Liver (tissue), 9 donors: ENCODE data around the gene PHLDB2. TPM values are rescaled to one million over a fixed set of nuclear protein-coding genes. Genes with fewer than 3 reads are reported as not detected.

Source experiments
- DNase-seq: peaks from one replicate; pipeline ENCODE4 v3.0.0-alpha.2; 2017; ENCODE audit warnings: low spot score
- H3K27ac ChIP-seq, 2 donors: one replicate each; pipeline ENCODE4 v1.7.0; 2013; ENCODE audit warnings: inconsistent platforms in 2 of 2, low read length in 2 of 2, control low read depth in 1 of 2, low read depth in 1 of 2, mild to moderate bottlenecking in 1 of 2
- H3K27me3 ChIP-seq, 4 donors: one replicate each; pipeline versions ENCODE4 v1.6.1 to v1.7.0; 2013; ENCODE audit warnings: low read length in 3 of 4, inconsistent platforms in 1 of 4, mild to moderate bottlenecking in 1 of 4, moderate library complexity in 1 of 4; ENCODE audit not compliant: control insufficient read depth in 4 of 4, insufficient read depth in 4 of 4
- H3K36me3 ChIP-seq, 4 donors: one replicate each; pipeline versions ENCODE4 v1.6.1 to v1.7.0; 2013; ENCODE audit warnings: low read length in 3 of 4, mild to moderate bottlenecking in 3 of 4, low read depth in 1 of 4, moderate library complexity in 1 of 4; ENCODE audit not compliant: control insufficient read depth in 4 of 4, insufficient read depth in 3 of 4
- H3K4me1 ChIP-seq, 4 donors: one replicate each; pipeline versions ENCODE4 v1.6.1 to v1.7.0; 2013; ENCODE audit warnings: low read length in 3 of 4, mild to moderate bottlenecking in 3 of 4, moderate library complexity in 1 of 4; ENCODE audit not compliant: control insufficient read depth in 4 of 4, insufficient read depth in 4 of 4
- H3K4me3 ChIP-seq, 3 donors: one replicate each; pipeline versions ENCODE4 v1.6.1 to v1.7.0; 2013; ENCODE audit warnings: low read length in 3 of 3, control low read depth in 1 of 3, low read depth in 1 of 3, mild to moderate bottlenecking in 1 of 3
- H3K9ac ChIP-seq, 2 donors: one replicate each; pipeline ENCODE4 v1.7.0; 2013; ENCODE audit warnings: low read length in 2 of 2, mild to moderate bottlenecking in 2 of 2, moderate library complexity in 2 of 2, control low read depth in 1 of 2, low read depth in 1 of 2
- H3K9me3 ChIP-seq, 4 donors: one replicate each; pipeline versions ENCODE4 v1.6.1 to v1.7.0; 2013; ENCODE audit warnings: low read length in 3 of 4; ENCODE audit not compliant: control insufficient read depth in 4 of 4
- EGR1 ChIP-seq, 2 donors: IDR thresholded peaks; 2 replicates each; pipeline ENCODE4 v1.6.1; 2016 to 2018; ENCODE audit warnings: antibody characterized with exemption in 2 of 2, low read depth in 2 of 2
- FOXA2 ChIP-seq: IDR thresholded peaks from 2 replicates; pipeline ENCODE4 v1.6.1; 2016; ENCODE audit warnings: antibody characterized with exemption
- GABPA ChIP-seq, 2 donors: IDR thresholded peaks in 1 of 2; conservative IDR thresholded peaks in 1 of 2; 2 replicates each; pipeline ENCODE4 v1.6.1; 2016; ENCODE audit warnings: antibody characterized with exemption in 2 of 2, mild to moderate bottlenecking in 1 of 2, moderate library complexity in 1 of 2
- HNF4A ChIP-seq, 2 donors: conservative IDR thresholded peaks; 2 replicates each; pipeline ENCODE4 v1.6.1; 2016; ENCODE audit warnings: antibody characterized with exemption in 2 of 2, mild to moderate bottlenecking in 2 of 2
- JUND ChIP-seq, 2 donors: IDR thresholded peaks; 2 replicates each; pipeline ENCODE4 v1.6.1; 2016; ENCODE audit warnings: antibody characterized with exemption in 2 of 2
- NR2F2 ChIP-seq: IDR thresholded peaks from 2 replicates; pipeline ENCODE4 v1.6.1; 2016; ENCODE audit warnings: antibody characterized with exemption
- RXRA ChIP-seq, 2 donors: IDR thresholded peaks; 2 replicates each; pipeline ENCODE4 v1.6.1; 2017 to 2018; ENCODE audit warnings: antibody characterized with exemption in 2 of 2, mild to moderate bottlenecking in 1 of 2
- TAF1 ChIP-seq: conservative IDR thresholded peaks from 2 replicates; pipeline ENCODE4 v1.6.1; 2016; ENCODE audit warnings: antibody characterized with exemption, mild to moderate bottlenecking
- YY1 ChIP-seq: IDR thresholded peaks from 2 replicates; pipeline ENCODE4 v1.6.1; 2016; ENCODE audit warnings: antibody characterized with exemption, mild to moderate bottlenecking
- WGBS: extraction: QIAGEN DNeasy Blood & Tissue Kit; methylation state at CpG from one replicate; pipeline ENCODE4 v1.1.7; 2013; 5-methylcytosine and 5-hydroxymethylcytosine counted together
- polyA plus RNA-seq, 2 donors: library from polyadenylated mRNA; stranded (reverse) in 1 of 2; unstranded in 1 of 2; fragments of 200-250 nt in 1 of 2; fragments of >200 nt in 1 of 2; fragmentation: Nextera tagmentation in 1 of 2; extraction: Ambion mirVana in 1 of 2; gene quantifications; one replicate each; pipeline versions ENCODE4 v1.2.1 to v1.2.3, GENCODE V29; 2013 to 2015
- total RNA-seq, 2 donors: library from RNA; depleted of rRNA; stranded (reverse); fragments of >200 nt; gene quantifications; one replicate each; pipeline ENCODE4 v1.2.3, GENCODE V29; 2014
- TF ChIP-seq, protein P1 (sequence below): IDR thresholded peaks from 2 replicates; pipeline ENCODE4 v1.6.1; 2016; ENCODE audit warnings: antibody characterized with exemption
- TF ChIP-seq, protein P2 (sequence below): IDR thresholded peaks from 2 replicates; pipeline ENCODE4 v1.6.1; 2016; ENCODE audit warnings: antibody characterized with exemption, mild to moderate bottlenecking
- TF ChIP-seq, protein P3 (sequence below): fragments of 150-350 bp; IDR thresholded peaks from 2 replicates; pipeline ENCODE4 v1.5.1; 2017; ENCODE audit warnings: improper control_type of control experiment, low read depth, low read length; ENCODE audit not compliant: missing input control
- TF ChIP-seq, protein P4 (sequence below): IDR thresholded peaks from 2 replicates; pipeline ENCODE4 v1.6.1; 2016; ENCODE audit warnings: antibody characterized with exemption
- donor health status: healthy.
- donor health status: healthy.
- donor health status: healthy.
- donor health status: healthy.
- donor health status: healthy.

The PHLDB2 gene
- total and polyA plus RNA-seq, 4 donors = 9.7 to 42.9 (median 22.2) TPM

DNA sequence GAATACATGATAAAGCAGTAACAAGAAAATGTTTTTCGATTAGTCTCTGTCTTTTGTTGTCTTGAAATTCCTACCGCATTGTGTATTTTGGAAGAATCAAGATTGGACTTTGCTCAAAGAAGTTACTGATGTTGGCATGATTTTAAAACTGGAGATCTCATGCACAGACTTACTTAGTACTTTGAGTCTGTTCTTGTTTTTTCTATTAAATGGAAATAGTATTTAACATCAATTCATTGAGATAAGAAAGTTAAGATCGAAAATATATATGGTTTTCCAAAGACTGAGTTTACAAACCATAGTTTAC, 122.3 kb downstream of the PHLDB2 start:
- Histone ChIP-seq H3K4me1 (peaks cover 5 to 35% (median 24%) of the 10 kb centered on the region in 4 donors), H3K9ac (peak overlapping the region in 1 of 2 donors; percentile 27), H3K4me3 (no peak overlapping the region), H3K9me3 (no peaks in the 10 kb centered on the region), H3K27ac (no peak overlapping the region), H3K36me3 (peaks cover 0 to 5% (median 0%) of the 10 kb centered on the region in 4 donors), H3K27me3 (no peaks in the 10 kb centered on the region)
- 43% methylated on average over 3 of the region's 3 CpGs for WGBS
- no peak for DNase-seq
- TF ChIP-seq FOXA2 = no peak
- TF ChIP-seq HNF4A (conservative IDR thresholded peaks at IDR 0.05) = peak; percentile 58 to 62

GRCh38 chr3:111984636-111985298, 125.7 kb downstream of the PHLDB2 start:
- TF ChIP-seq YY1 = no peak
- TF ChIP-seq, protein P1, sequence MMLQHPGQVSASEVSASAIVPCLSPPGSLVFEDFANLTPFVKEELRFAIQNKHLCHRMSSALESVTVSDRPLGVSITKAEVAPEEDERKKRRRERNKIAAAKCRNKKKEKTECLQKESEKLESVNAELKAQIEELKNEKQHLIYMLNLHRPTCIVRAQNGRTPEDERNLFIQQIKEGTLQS = no peak
- TF ChIP-seq, protein P2, sequence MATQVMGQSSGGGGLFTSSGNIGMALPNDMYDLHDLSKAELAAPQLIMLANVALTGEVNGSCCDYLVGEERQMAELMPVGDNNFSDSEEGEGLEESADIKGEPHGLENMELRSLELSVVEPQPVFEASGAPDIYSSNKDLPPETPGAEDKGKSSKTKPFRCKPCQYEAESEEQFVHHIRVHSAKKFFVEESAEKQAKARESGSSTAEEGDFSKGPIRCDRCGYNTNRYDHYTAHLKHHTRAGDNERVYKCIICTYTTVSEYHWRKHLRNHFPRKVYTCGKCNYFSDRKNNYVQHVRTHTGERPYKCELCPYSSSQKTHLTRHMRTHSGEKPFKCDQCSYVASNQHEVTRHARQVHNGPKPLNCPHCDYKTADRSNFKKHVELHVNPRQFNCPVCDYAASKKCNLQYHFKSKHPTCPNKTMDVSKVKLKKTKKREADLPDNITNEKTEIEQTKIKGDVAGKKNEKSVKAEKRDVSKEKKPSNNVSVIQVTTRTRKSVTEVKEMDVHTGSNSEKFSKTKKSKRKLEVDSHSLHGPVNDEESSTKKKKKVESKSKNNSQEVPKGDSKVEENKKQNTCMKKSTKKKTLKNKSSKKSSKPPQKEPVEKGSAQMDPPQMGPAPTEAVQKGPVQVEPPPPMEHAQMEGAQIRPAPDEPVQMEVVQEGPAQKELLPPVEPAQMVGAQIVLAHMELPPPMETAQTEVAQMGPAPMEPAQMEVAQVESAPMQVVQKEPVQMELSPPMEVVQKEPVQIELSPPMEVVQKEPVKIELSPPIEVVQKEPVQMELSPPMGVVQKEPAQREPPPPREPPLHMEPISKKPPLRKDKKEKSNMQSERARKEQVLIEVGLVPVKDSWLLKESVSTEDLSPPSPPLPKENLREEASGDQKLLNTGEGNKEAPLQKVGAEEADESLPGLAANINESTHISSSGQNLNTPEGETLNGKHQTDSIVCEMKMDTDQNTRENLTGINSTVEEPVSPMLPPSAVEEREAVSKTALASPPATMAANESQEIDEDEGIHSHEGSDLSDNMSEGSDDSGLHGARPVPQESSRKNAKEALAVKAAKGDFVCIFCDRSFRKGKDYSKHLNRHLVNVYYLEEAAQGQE = no peak
- H3K36me3 ChIP-seq = peaks cover 0 to 20% (median 15%) of the 10 kb centered on the region in 4 donors
- no peak for DNase-seq
- H3K9me3 ChIP-seq = no peaks in the 10 kb centered on the region
- H3K27ac ChIP-seq = no peak overlapping the region
- WGBS = 64% methylated on average over 2 of the region's 2 CpGs
- no peak overlapping the region for H3K4me3 ChIP-seq
- no peak overlapping the region for H3K9ac ChIP-seq
- H3K4me1 ChIP-seq = peaks cover 5 to 28% (median 21%) of the 10 kb centered on the region in 4 donors
- H3K27me3 ChIP-seq = no peaks in the 10 kb centered on the region

GRCh38 chr3:111986800-111987199, 127.7 kb downstream of the PHLDB2 start:
- WGBS = 89% methylated on average over 3 of the region's 3 CpGs
- no peaks in the 10 kb centered on the region for H3K9me3 ChIP-seq
- peaks cover 0 to 27% (median 21%) of the 10 kb centered on the region in 4 donors for H3K36me3 ChIP-seq
- TF ChIP-seq, protein P3, sequence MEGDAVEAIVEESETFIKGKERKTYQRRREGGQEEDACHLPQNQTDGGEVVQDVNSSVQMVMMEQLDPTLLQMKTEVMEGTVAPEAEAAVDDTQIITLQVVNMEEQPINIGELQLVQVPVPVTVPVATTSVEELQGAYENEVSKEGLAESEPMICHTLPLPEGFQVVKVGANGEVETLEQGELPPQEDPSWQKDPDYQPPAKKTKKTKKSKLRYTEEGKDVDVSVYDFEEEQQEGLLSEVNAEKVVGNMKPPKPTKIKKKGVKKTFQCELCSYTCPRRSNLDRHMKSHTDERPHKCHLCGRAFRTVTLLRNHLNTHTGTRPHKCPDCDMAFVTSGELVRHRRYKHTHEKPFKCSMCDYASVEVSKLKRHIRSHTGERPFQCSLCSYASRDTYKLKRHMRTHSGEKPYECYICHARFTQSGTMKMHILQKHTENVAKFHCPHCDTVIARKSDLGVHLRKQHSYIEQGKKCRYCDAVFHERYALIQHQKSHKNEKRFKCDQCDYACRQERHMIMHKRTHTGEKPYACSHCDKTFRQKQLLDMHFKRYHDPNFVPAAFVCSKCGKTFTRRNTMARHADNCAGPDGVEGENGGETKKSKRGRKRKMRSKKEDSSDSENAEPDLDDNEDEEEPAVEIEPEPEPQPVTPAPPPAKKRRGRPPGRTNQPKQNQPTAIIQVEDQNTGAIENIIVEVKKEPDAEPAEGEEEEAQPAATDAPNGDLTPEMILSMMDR = no peak
- TF ChIP-seq RXRA (IDR thresholded peaks at IDR 0.05) = no peak
- TF ChIP-seq NR2F2 = no peak
- TF ChIP-seq, protein P4, sequence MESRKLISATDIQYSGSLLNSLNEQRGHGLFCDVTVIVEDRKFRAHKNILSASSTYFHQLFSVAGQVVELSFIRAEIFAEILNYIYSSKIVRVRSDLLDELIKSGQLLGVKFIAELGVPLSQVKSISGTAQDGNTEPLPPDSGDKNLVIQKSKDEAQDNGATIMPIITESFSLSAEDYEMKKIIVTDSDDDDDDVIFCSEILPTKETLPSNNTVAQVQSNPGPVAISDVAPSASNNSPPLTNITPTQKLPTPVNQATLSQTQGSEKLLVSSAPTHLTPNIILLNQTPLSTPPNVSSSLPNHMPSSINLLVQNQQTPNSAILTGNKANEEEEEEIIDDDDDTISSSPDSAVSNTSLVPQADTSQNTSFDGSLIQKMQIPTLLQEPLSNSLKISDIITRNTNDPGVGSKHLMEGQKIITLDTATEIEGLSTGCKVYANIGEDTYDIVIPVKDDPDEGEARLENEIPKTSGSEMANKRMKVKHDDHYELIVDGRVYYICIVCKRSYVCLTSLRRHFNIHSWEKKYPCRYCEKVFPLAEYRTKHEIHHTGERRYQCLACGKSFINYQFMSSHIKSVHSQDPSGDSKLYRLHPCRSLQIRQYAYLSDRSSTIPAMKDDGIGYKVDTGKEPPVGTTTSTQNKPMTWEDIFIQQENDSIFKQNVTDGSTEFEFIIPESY = no peak
- TF ChIP-seq TAF1 = no peak
- TF ChIP-seq JUND (IDR thresholded peaks at IDR 0.05) = no peak
- TF ChIP-seq GABPA (IDR thresholded peaks at IDR 0.05 in 1 of 2, conservative IDR thresholded peaks at IDR 0.05 in 1 of 2) = no peak
- no peak for TF ChIP-seq FOXA2
- TF ChIP-seq EGR1 (IDR thresholded peaks at IDR 0.05; ENCODE audit: low read depth in 2 of 2) = no peak
- no peak for TF ChIP-seq YY1
- no peak overlapping the region for H3K4me3 ChIP-seq
- H3K9ac ChIP-seq = no peak overlapping the region
- no peak overlapping the region for H3K27ac ChIP-seq
- DNase-seq = no peak
- peaks cover 0 to 12% (median 5%) of the 10 kb centered on the region in 4 donors for H3K4me1 ChIP-seq
- H3K27me3 ChIP-seq = no peaks in the 10 kb centered on the region
